ENCODE results near the gene ADGRL4. TPM values are rescaled to one million over a fixed set of nuclear protein-coding genes. Genes with fewer than 3 reads are reported as not detected.

Gene ADGRL4
- total and polyA plus RNA-seq, 2 experiments from 2014 or later = 0.24 to 0.32 TPM

GRCh38 chr1:78854556-78854955 lies 152.0 kb downstream of the ADGRL4 start:
- H3K4me3 ChIP-seq = no peak overlapping the region
- no peak overlapping the region for H3K27ac ChIP-seq (ENCODE audit: low read depth)
- H3K4me1 Mint-ChIP-seq = no peaks in the 10 kb centered on the region
- H3K27me3 Mint-ChIP-seq (ENCODE audit: insufficient read depth, low read depth, poor library complexity) = no peaks in the 10 kb centered on the region
- H4K20me1 ChIP-seq (replicated peaks; ENCODE audit: insufficient read depth) = no peaks in the 10 kb centered on the region
- no peak for DNase-seq (ENCODE audit: low spot score)
- H3K4me3 Mint-ChIP-seq = no peak overlapping the region
- H3K36me3 Mint-ChIP-seq (ENCODE audit: low read depth) = peaks cover 6% of the 10 kb centered on the region
- 0 out of 2 replicates have a peak, but pooled peaks cover 5% of the 10 kb centered on the region for H3K36me3 ChIP-seq (ENCODE audit: insufficient read depth)
- peaks cover 9% of the 10 kb centered on the region; the same call in 1 of the 2 replicates for H3K9me2 ChIP-seq (ENCODE audit: insufficient read depth)
- no peaks in the 10 kb centered on the region for H3F3A ChIP-seq (replicated peaks; ENCODE audit: low read depth)
- H2AFZ ChIP-seq = no peak overlapping the region
- no peaks in the 10 kb centered on the region for H3K4me1 ChIP-seq (ENCODE audit: insufficient read depth)
- no peak for TF ChIP-seq NANOG (IDR thresholded peaks at IDR 0.05; ENCODE audit: borderline replicate concordance)
- TF ChIP-seq EZH2phosphoT487 (IDR thresholded peaks at IDR 0.05; ENCODE audit: unreplicated experiment) = no peak
- no peak for TF ChIP-seq ZNF331 (CRISPR knock-in tag; IDR thresholded peaks at IDR 0.05; ENCODE audit: low read depth)
- no peak for TF ChIP-seq CTCF (conservative IDR thresholded peaks at IDR 0.05; ENCODE audit: low read depth in 2 of 2)
- no peak overlapping the region for H3K27ac Mint-ChIP-seq
- ATAC-seq = no peak
- no peaks in the 10 kb centered on the region for H3K27me3 ChIP-seq (ENCODE audit: insufficient read depth)
- H3K79me2 ChIP-seq (replicated peaks; ENCODE audit: insufficient read depth) = no peaks in the 10 kb centered on the region
- peaks cover 10% of the 10 kb centered on the region for H3K9me3 Mint-ChIP-seq
- H3K4me2 ChIP-seq = no peak overlapping the region

GRCh38 chr1:78843546-78843945 lies 163.0 kb downstream of the ADGRL4 start:
- peaks cover 8% of the 10 kb centered on the region for H3K4me1 Mint-ChIP-seq
- Histone ChIP-seq H3K36me3 (ENCODE audit: insufficient read depth) (no peaks in the 10 kb centered on the region), H2AFZ (no peak overlapping the region), H3K27me3 (ENCODE audit: insufficient read depth) (no peaks in the 10 kb centered on the region), H3K4me2 (no peak overlapping the region), H3K4me3 (no peak overlapping the region), H3K9me2 (ENCODE audit: insufficient read depth) (no peaks in the 10 kb centered on the region; the same call in 1 of the 2 replicates), H3F3A (replicated peaks; ENCODE audit: low read depth) (no peaks in the 10 kb centered on the region), H3K27ac (ENCODE audit: low read depth) (no peak overlapping the region), H4K20me1 (replicated peaks; ENCODE audit: insufficient read depth) (no peaks in the 10 kb centered on the region), H3K4me1 (ENCODE audit: insufficient read depth) (0 out of 2 replicates have a peak, but pooled peaks cover 4% of the 10 kb centered on the region), H3K79me2 (replicated peaks; ENCODE audit: insufficient read depth) (no peaks in the 10 kb centered on the region)
- no peak overlapping the region for H3K4me3 Mint-ChIP-seq
- no peaks in the 10 kb centered on the region for H3K27me3 Mint-ChIP-seq (ENCODE audit: insufficient read depth, low read depth, poor library complexity)
- ATAC-seq (no peak), DNase-seq (ENCODE audit: low spot score) (no peak)
- H3K9me3 Mint-ChIP-seq = peaks cover 3% of the 10 kb centered on the region; the same call in 1 of the 3 replicates
- no peak overlapping the region for H3K27ac Mint-ChIP-seq
- H3K36me3 Mint-ChIP-seq (ENCODE audit: low read depth) = 0 out of 3 replicates have a peak, but pooled peaks cover 3% of the 10 kb centered on the region
- no peak for TF ChIP-seq POLR2AphosphoS5 (IDR thresholded peaks at IDR 0.05; ENCODE audit: low read depth)
- no peak for TF ChIP-seq CTCF (conservative IDR thresholded peaks at IDR 0.05; ENCODE audit: low read depth in 2 of 2)
- no peak for TF ChIP-seq NANOG (IDR thresholded peaks at IDR 0.05; ENCODE audit: borderline replicate concordance)
- TF ChIP-seq ZNF114 (CRISPR knock-in tag; IDR thresholded peaks at IDR 0.05) = no peak
- TF ChIP-seq REST (IDR thresholded peaks at IDR 0.05; ENCODE audit: unreplicated experiment) = no peak
- TF ChIP-seq JUNB (IDR thresholded peaks at IDR 0.05; ENCODE audit: unreplicated experiment) = no peak

Data from GM23338 (cell line).